Natural killer cell (primary cell): ENCODE results near the gene SCLY. TPM values are rescaled to one million over a fixed set of nuclear protein-coding genes. Genes with fewer than 3 reads are reported as not detected.

Experiments
- ATAC-seq, 3 donors: fragments of 150-1000 bp in 2 of 3; fragments of 200-7000 bp in 1 of 3; cut with Tn5 transposase; 1 replicate in 1 of 3; 2 replicates in 2 of 3; pipeline ENCODE4 v1.10.0; 2021; ENCODE audit warnings: mild to moderate bottlenecking in 2 of 3, moderate library complexity in 2 of 3
- DNase-seq, 2 donors: peaks; one replicate each; pipeline versions ENCODE4 v3.0.0 to v3.0.0-alpha.2; 2013 to 2021; ENCODE audit warnings: mixed read lengths in 1 of 2
- H3K27ac ChIP-seq: one replicate; pipeline ENCODE4 v1.5.1; 2013; ENCODE audit warnings: mild to moderate bottlenecking, low read length
- H3K27me3 ChIP-seq: one replicate; pipeline ENCODE4 v1.6.1; 2013; ENCODE audit warnings: low read length; ENCODE audit not compliant: control insufficient read depth, insufficient read depth
- H3K36me3 ChIP-seq: one replicate; pipeline ENCODE4 v1.6.1; 2013; ENCODE audit warnings: low read length; ENCODE audit not compliant: control insufficient read depth, insufficient read depth
- H3K4me1 ChIP-seq: one replicate; pipeline ENCODE4 v1.6.1; 2013; ENCODE audit warnings: low read length; ENCODE audit not compliant: control insufficient read depth, insufficient read depth
- H3K4me3 ChIP-seq: one replicate; pipeline ENCODE4 v1.5.1; 2013; ENCODE audit warnings: low read length
- H3K9me3 ChIP-seq: one replicate; pipeline ENCODE4 v1.6.1; 2013; ENCODE audit warnings: low read length; ENCODE audit not compliant: control insufficient read depth, insufficient read depth
- H3K27ac Mint-ChIP-seq, 2 donors: one replicate each; pipeline ENCODE4 v1.8.0; 2022; ENCODE audit warnings: mild to moderate bottlenecking in 2 of 2, mixed read lengths in 2 of 2, moderate library complexity in 1 of 2
- H3K27me3 Mint-ChIP-seq, 2 donors: one replicate each; pipeline ENCODE4 v1.8.0; 2022; ENCODE audit warnings: low read depth in 2 of 2, mixed read lengths in 2 of 2
- H3K36me3 Mint-ChIP-seq: one replicate; pipeline ENCODE4 v1.8.0; 2022; ENCODE audit warnings: mixed read lengths
- H3K4me1 Mint-ChIP-seq, 2 donors: one replicate each; pipeline ENCODE4 v1.8.0; 2022; ENCODE audit warnings: mixed read lengths in 2 of 2
- H3K4me3 Mint-ChIP-seq: one replicate; pipeline ENCODE4 v1.8.0; 2022; ENCODE audit warnings: mild to moderate bottlenecking, moderate library complexity, mixed read lengths
- H3K9me3 Mint-ChIP-seq, 2 donors: one replicate each; pipeline ENCODE4 v1.8.0; 2022; ENCODE audit warnings: mixed read lengths in 2 of 2
- WGBS: methylation state at CpG from one replicate; pipeline ENCODE4 v1.1.7; 2013; ENCODE audit warnings: missing lambda C conversion rate; ENCODE audit not compliant: insufficient coverage; 5-methylcytosine and 5-hydroxymethylcytosine counted together
- intact Hi-C: fragments of 100-400 bp; cut with micrococcal nuclease; formaldehyde crosslinking; loops from one replicate; pipeline ENCODE4 v1.14.2; 2022
- total RNA-seq, 4 donors: library from RNA; stranded (reverse); fragments of 120-200 nt in 1 of 4; gene quantifications; one replicate each; pipeline versions ENCODE4 v1.2.3 to v1.2.4, GENCODE V29; 2013 to 2022
- TF ChIP-seq, protein P1 (sequence below): fragments of 200-600 bp; IDR thresholded peaks from one replicate; pipeline ENCODE4 v1.8.0; 2022; ENCODE audit warnings: antibody characterized with exemption

The SCLY gene
- total RNA-seq, 3 donors from 2014 or later (not counting 1 experiment from before 2014, with no cell fraction given): 16.3 to 24.6 (median 20.1) TPM

DNA sequence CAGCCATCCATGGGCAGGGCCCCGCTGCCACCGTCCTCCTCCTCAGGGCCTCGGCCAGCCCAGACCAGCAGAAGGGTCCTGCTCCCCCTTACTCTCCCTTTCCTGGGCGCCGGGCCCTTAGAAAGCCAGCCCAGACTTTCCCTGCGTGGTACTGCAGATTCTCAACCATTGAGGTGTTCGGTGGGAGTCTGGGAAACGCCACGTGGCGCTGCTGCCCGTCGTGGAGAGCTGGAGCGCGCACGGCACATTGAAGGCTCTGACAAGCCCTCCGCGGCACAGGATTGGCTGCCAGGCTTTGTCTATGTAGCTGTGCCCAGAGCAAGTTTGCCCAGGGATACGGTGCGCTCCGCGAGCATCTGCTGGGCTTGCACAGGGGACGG is 67.2 kb downstream of the SCLY start:
- H3K36me3 ChIP-seq: no peaks in the 10 kb centered on the region
- WGBS: 92% methylated on average over 21 of the region's 22 CpGs
- H3K4me3 ChIP-seq: no peak overlapping the region
- intact Hi-C loops: no loop called here
- peaks cover 5% of the 10 kb centered on the region for H3K4me1 ChIP-seq
- H3K9me3 ChIP-seq: no peaks in the 10 kb centered on the region
- DNase-seq (no peak), ATAC-seq (no peak)
- no peaks in the 10 kb centered on the region for H3K36me3 Mint-ChIP-seq
- TF ChIP-seq, protein P1, sequence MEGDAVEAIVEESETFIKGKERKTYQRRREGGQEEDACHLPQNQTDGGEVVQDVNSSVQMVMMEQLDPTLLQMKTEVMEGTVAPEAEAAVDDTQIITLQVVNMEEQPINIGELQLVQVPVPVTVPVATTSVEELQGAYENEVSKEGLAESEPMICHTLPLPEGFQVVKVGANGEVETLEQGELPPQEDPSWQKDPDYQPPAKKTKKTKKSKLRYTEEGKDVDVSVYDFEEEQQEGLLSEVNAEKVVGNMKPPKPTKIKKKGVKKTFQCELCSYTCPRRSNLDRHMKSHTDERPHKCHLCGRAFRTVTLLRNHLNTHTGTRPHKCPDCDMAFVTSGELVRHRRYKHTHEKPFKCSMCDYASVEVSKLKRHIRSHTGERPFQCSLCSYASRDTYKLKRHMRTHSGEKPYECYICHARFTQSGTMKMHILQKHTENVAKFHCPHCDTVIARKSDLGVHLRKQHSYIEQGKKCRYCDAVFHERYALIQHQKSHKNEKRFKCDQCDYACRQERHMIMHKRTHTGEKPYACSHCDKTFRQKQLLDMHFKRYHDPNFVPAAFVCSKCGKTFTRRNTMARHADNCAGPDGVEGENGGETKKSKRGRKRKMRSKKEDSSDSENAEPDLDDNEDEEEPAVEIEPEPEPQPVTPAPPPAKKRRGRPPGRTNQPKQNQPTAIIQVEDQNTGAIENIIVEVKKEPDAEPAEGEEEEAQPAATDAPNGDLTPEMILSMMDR: no peak
- no peaks in the 10 kb centered on the region for H3K9me3 Mint-ChIP-seq
- H3K27me3 Mint-ChIP-seq: no peaks in the 10 kb centered on the region
- H3K27ac Mint-ChIP-seq: no peak overlapping the region
- H3K27me3 ChIP-seq: no peaks in the 10 kb centered on the region
- no peak overlapping the region for H3K4me3 Mint-ChIP-seq
- H3K27ac ChIP-seq: no peak overlapping the region
- no peaks in the 10 kb centered on the region for H3K4me1 Mint-ChIP-seq

DNA sequence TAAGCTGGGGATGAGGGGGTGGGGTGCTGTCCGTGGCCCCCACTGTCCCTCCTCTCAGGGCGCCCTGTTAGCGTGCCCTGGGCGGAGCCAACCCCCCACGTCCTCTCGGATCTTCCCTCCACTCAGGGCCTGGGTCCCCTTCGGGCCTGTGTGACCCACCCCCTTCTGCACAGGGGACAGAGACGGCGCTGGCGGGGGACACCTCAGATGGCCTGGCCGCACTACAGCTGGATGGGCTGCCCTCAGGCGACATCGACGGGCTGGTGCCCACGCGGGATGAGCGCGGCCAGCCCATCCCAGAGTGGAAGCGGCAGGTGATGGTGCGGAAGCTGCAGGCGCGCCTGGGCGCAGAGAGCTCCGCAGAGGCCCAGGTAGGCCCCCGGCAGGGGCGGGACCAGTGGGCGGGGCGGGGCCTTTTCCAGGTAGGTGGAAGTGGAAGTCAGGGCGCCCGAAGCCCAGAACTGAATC is 67.8 kb downstream of the SCLY start:
- 80% methylated on average over 30 of the region's 30 CpGs for WGBS
- Mint-ChIP-seq H3K9me3 (no peaks in the 10 kb centered on the region), H3K36me3 (no peaks in the 10 kb centered on the region), H3K27me3 (no peaks in the 10 kb centered on the region), H3K4me3 (no peak overlapping the region), H3K4me1 (no peaks in the 10 kb centered on the region), H3K27ac (no peak overlapping the region)
- no peaks in the 10 kb centered on the region for H3K27me3 ChIP-seq
- no peak overlapping the region for H3K27ac ChIP-seq
- DNase-seq (no peak), ATAC-seq (no peak)
- no peak overlapping the region for H3K4me3 ChIP-seq
- H3K36me3 ChIP-seq: no peaks in the 10 kb centered on the region
- H3K9me3 ChIP-seq: no peaks in the 10 kb centered on the region
- TF ChIP-seq, protein P1: no peak
- intact Hi-C loops: no loop called here
- peaks cover 5% of the 10 kb centered on the region for H3K4me1 ChIP-seq

DNA sequence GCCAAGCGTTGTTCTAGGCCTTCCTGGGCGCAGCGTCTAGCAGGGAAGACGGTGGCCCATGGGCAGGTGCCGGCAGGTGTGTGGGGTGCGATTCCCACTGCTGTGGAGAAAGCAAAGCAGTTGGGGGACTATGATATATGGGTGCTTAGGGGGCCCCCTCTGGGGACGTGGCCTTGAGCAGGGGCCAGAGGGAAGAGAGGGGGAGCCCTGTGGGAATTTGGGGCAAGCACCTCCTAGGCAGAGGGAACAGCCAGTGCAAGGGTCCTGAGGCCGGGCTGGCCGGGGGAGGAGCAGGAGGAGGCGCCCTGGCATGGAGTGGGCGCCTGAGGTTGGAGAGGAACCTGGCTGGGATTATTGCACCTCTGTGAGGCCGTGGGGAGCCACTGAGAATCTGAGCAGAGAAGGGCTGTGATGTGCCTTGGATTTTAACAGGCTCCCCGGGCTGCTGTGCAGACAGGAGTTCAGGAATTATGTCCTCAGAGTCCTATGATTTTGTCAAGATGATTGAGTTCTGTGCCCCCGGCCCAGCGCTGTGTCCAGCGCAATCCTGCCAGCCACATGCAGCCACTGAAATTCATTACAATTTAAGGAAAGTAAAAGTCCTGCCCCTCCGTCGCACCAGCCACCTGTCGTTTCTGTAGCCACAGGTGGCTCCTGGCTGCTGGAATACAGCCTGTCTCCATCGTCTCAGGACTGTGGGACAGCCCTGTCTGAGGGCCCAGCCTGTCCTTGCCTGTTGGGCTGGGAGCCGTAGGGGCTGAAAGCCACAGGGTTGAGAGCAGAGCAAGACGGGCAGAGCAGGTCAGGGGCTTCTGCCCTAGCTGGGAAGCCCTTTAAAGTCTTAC is 68.6 kb downstream of the SCLY start:
- no peak for ATAC-seq
- DNase-seq: no peak
- Mint-ChIP-seq H3K27me3 (no peaks in the 10 kb centered on the region), H3K27ac (no peak overlapping the region), H3K36me3 (no peaks in the 10 kb centered on the region), H3K9me3 (no peaks in the 10 kb centered on the region), H3K4me3 (no peak overlapping the region), H3K4me1 (no peaks in the 10 kb centered on the region)
- Histone ChIP-seq H3K4me3 (no peak overlapping the region), H3K27me3 (no peaks in the 10 kb centered on the region), H3K9me3 (no peaks in the 10 kb centered on the region), H3K4me1 (peaks cover 5% of the 10 kb centered on the region), H3K36me3 (no peaks in the 10 kb centered on the region), H3K27ac (no peak overlapping the region)
- TF ChIP-seq, protein P1: no peak
- 90% methylated on average over 22 of the region's 22 CpGs for WGBS
- intact Hi-C loops: no loop called here
